IMR-90 (cell line): ENCODE results near the gene PRLH. TPM values are rescaled to one million over a fixed set of nuclear protein-coding genes. Genes with fewer than 3 reads are reported as not detected.

Experiments
- ATAC-seq: fragments of 200-7000 bp; cut with Tn5 transposase; 2 replicates; pipeline ENCODE4 v1.9.1; 2020; ENCODE audit warnings: low read depth, mild to moderate bottlenecking, moderate library complexity
- BruUV-seq: library from RNA; stranded (reverse); fragments of 400-500 nt; replicated peaks from 2 replicates; lab custom pipeline; 2021; lab: Mats Ljungman, UMichigan
- CTCF ChIA-PET: fragments of 300-600 bp; formaldehyde crosslinking; extraction: SDS; loops from one replicate; lab custom pipeline; 2021; ENCODE audit warnings: antibody characterized with exemption; lab: Yijun Ruan, JAX
- POLR2A ChIA-PET: fragments of 300-600 bp; sonication (Branson Sonifier 250); formaldehyde crosslinking; loops from one replicate; lab custom pipeline; 2022; ENCODE audit warnings: antibody characterized with exemption; ENCODE audit not compliant: unreplicated experiment; lab: Charles Lee
- DNase-seq: peaks from one replicate; pipeline ENCODE4 v3.0.0; 2013
- H2AFZ ChIP-seq: replicated peaks from 2 replicates; pipeline ENCODE3; 2013; ENCODE audit warnings: low read length, mild to moderate bottlenecking; ENCODE audit not compliant: poor library complexity
- H2AK5ac ChIP-seq: 2 replicates; pipeline ENCODE4 v1.6.1; 2013; ENCODE audit warnings: low read depth, low read length, inconsistent platforms
- H2AK9ac ChIP-seq: replicated peaks from 2 replicates; pipeline ENCODE3; 2013; ENCODE audit warnings: mild to moderate bottlenecking, low read depth, low read length, moderate library complexity; ENCODE audit not compliant: poor library complexity
- H2BK120ac ChIP-seq: 2 replicates; pipeline ENCODE4 v1.6.1; 2013; ENCODE audit warnings: low read depth, low read length, inconsistent platforms
- H2BK15ac ChIP-seq: 3 replicates; pipeline ENCODE4 v1.6.1; 2013; ENCODE audit warnings: low read depth, low read length, inconsistent platforms
- H2BK20ac ChIP-seq: 2 replicates; pipeline ENCODE4 v1.6.1; 2013; ENCODE audit warnings: low read depth, mild to moderate bottlenecking, inconsistent platforms, low read length, moderate library complexity
- H2BK5ac ChIP-seq: 2 replicates; pipeline ENCODE4 v1.6.1; 2013; ENCODE audit warnings: mild to moderate bottlenecking, low read depth, low read length, inconsistent platforms; ENCODE audit not compliant: poor library complexity, severe bottlenecking
- H3K14ac ChIP-seq: replicated peaks from 2 replicates; pipeline ENCODE4 v1.6.1; 2013; ENCODE audit warnings: low read depth, low read length, inconsistent platforms
- H3K18ac ChIP-seq: 2 replicates; pipeline ENCODE4 v1.6.1; 2013; ENCODE audit warnings: low read depth, low read length, control low read depth
- H3K23ac ChIP-seq: 2 replicates; pipeline ENCODE4 v1.6.1; 2013; ENCODE audit warnings: low read depth, low read length, inconsistent platforms
- H3K27ac ChIP-seq: 2 replicates; pipeline ENCODE4 v1.5.1; 2013; ENCODE audit warnings: mild to moderate bottlenecking, control low read depth, low read length; ENCODE audit not compliant: insufficient read depth
- H3K27me3 ChIP-seq: 2 replicates; pipeline ENCODE4 v1.6.1; 2013; ENCODE audit warnings: low read length; ENCODE audit not compliant: control insufficient read depth, insufficient read depth
- H3K36me3 ChIP-seq: 2 replicates; pipeline ENCODE4 v1.6.1; 2013; ENCODE audit warnings: low read length, mixed read lengths; ENCODE audit not compliant: control insufficient read depth, insufficient read depth
- H3K4ac ChIP-seq: 2 replicates; pipeline ENCODE4 v1.6.1; 2013; ENCODE audit warnings: low read depth, low read length, inconsistent platforms
- H3K4me1 ChIP-seq: 2 replicates; pipeline ENCODE4 v1.6.1; 2013; ENCODE audit warnings: low read length, mixed read lengths; ENCODE audit not compliant: control insufficient read depth, insufficient read depth
- H3K4me2 ChIP-seq: 2 replicates; pipeline ENCODE4 v1.6.1; 2013; ENCODE audit warnings: low read depth, mild to moderate bottlenecking, control low read depth, low read length, moderate library complexity
- H3K4me3 ChIP-seq: 2 replicates; pipeline ENCODE4 v1.5.1; 2013; ENCODE audit warnings: low read depth, mild to moderate bottlenecking, control low read depth, low read length, moderate library complexity; ENCODE audit not compliant: insufficient read depth
- H3K56ac ChIP-seq: 2 replicates; pipeline ENCODE4 v1.6.1; 2013; ENCODE audit warnings: low read length, inconsistent platforms; ENCODE audit not compliant: insufficient read depth; ENCODE audit errors: extremely low read depth
- H3K79me1 ChIP-seq, 2 experiments: 2 replicates each; pipeline ENCODE4 v1.6.1; 2013; ENCODE audit warnings: low read length in 2 of 2, inconsistent platforms in 1 of 2, low read depth in 1 of 2
- H3K9ac ChIP-seq: 2 replicates; pipeline ENCODE4 v1.6.1; 2013; ENCODE audit warnings: low read depth, low read length, control low read depth
- H3K9me1 ChIP-seq: 2 replicates; pipeline ENCODE4 v1.6.1; 2013; ENCODE audit warnings: low read length, inconsistent platforms; ENCODE audit not compliant: insufficient read depth
- H3K9me3 ChIP-seq: 2 replicates; pipeline ENCODE4 v1.6.1; 2013; ENCODE audit warnings: low read length; ENCODE audit not compliant: control insufficient read depth, insufficient read depth
- H4K20me1 ChIP-seq: 2 replicates; pipeline ENCODE4 v1.6.1; 2013; ENCODE audit warnings: low read length, inconsistent platforms; ENCODE audit not compliant: insufficient read depth
- H4K5ac ChIP-seq: 2 replicates; pipeline ENCODE4 v1.6.1; 2013; ENCODE audit warnings: mild to moderate bottlenecking, low read depth, low read length, control low read depth
- H4K8ac ChIP-seq, 2 experiments: 2 replicates each; pipeline ENCODE4 v1.6.1; 2013; ENCODE audit warnings: low read depth in 2 of 2, low read length in 2 of 2, control low read depth in 1 of 2, inconsistent platforms in 1 of 2
- H4K91ac ChIP-seq: 2 replicates; pipeline ENCODE4 v1.6.1; 2013; ENCODE audit warnings: low read depth, low read length, inconsistent platforms; ENCODE audit not compliant: insufficient read depth
- CEBPB ChIP-seq: IDR thresholded peaks from 2 replicates; pipeline ENCODE4 v1.6.1; 2012; ENCODE audit warnings: low read depth, low read length, improper control_type of control experiment
- CHD1 ChIP-seq: IDR thresholded peaks from 2 replicates; pipeline ENCODE4 v1.6.1; 2012; ENCODE audit warnings: low read depth, low read length, improper control_type of control experiment
- CTCF ChIP-seq: conservative IDR thresholded peaks from 2 replicates; pipeline ENCODE4 v1.5.1; 2012; ENCODE audit warnings: mild to moderate bottlenecking, low read depth, low read length, improper control_type of control experiment
- ELK1 ChIP-seq: fragments of 150-350 bp; IDR thresholded peaks from 2 replicates; pipeline ENCODE4 v1.6.1; 2016; ENCODE audit warnings: low read depth, mild to moderate bottlenecking, low read length, moderate library complexity, borderline replicate concordance
- FOS ChIP-seq: fragments of 150-350 bp; IDR thresholded peaks from 2 replicates; pipeline ENCODE4 v1.6.1; 2016; ENCODE audit warnings: low read depth, low read length
- MAFK ChIP-seq: IDR thresholded peaks from 2 replicates; pipeline ENCODE4 v1.6.1; 2012; ENCODE audit warnings: low read depth, low read length, improper control_type of control experiment
- MAZ ChIP-seq: IDR thresholded peaks from 2 replicates; pipeline ENCODE4 v1.6.1; 2012; ENCODE audit warnings: low read depth, mild to moderate bottlenecking, low read length, improper control_type of control experiment, moderate library complexity, borderline replicate concordance
- MXI1 ChIP-seq: IDR thresholded peaks from 2 replicates; pipeline ENCODE4 v1.6.1; 2012; ENCODE audit warnings: low read depth, mild to moderate bottlenecking, low read length, moderate library complexity, borderline replicate concordance
- NFE2L2 ChIP-seq: fragments of 150-350 bp; IDR thresholded peaks from 2 replicates; pipeline ENCODE4 v1.6.1; 2016; ENCODE audit warnings: low read depth, mild to moderate bottlenecking, low read length
- POLR2A ChIP-seq: IDR thresholded peaks from 2 replicates; pipeline ENCODE4 v1.6.1; 2012; ENCODE audit warnings: mild to moderate bottlenecking, low read depth, low read length
- RAD21 ChIP-seq: IDR thresholded peaks from 2 replicates; pipeline ENCODE4 v1.6.1; 2012; ENCODE audit warnings: low read length, improper control_type of control experiment
- RCOR1 ChIP-seq: IDR thresholded peaks from 2 replicates; pipeline ENCODE4 v1.6.1; 2012; ENCODE audit warnings: mild to moderate bottlenecking, low read length, improper control_type of control experiment; ENCODE audit not compliant: insufficient replicate concordance
- RFX5 ChIP-seq: IDR thresholded peaks from 2 replicates; pipeline ENCODE4 v1.8.0; 2012; ENCODE audit warnings: low read depth, mild to moderate bottlenecking, low read length, moderate library complexity
- SMC3 ChIP-seq: fragments of 150-350 bp; IDR thresholded peaks from 2 replicates; pipeline ENCODE4 v1.6.1; 2016; ENCODE audit warnings: low read depth, mild to moderate bottlenecking, antibody characterized with exemption, low read length, moderate library complexity
- WGBS, 2 experiments: methylation state at CpG; one replicate each; pipeline versions ENCODE4 v1.1.5 to v1.1.7; 2013; ENCODE audit warnings: missing lambda C conversion rate in 2 of 2; ENCODE audit not compliant: insufficient read length in 1 of 2; ENCODE audit errors: extremely low coverage in 2 of 2; 5-methylcytosine and 5-hydroxymethylcytosine counted together
- dilution Hi-C: fragments of 300-500 bp; cut with HindIII; formaldehyde crosslinking; loops from one replicate; pipeline ENCODE4 v1.14.3; 2018; ENCODE audit warnings: low sequenced_read_pairs; ENCODE audit not compliant: unreplicated experiment
- in situ Hi-C: fragments of 300-500 bp; cut with MboI; formaldehyde crosslinking; loops from 3 replicates; pipeline ENCODE4 v1.14.3; 2019; ENCODE audit warnings: low sequenced_read_pairs, inconsistent platforms, mixed read lengths
- intact Hi-C: fragments of 100-400 bp; cut with micrococcal nuclease; formaldehyde crosslinking; loops from 2 replicates; pipeline ENCODE4 v1.10.0; 2022
- polyA plus RNA-seq, 3 experiments: library from polyadenylated mRNA; depleted of rRNA; stranded (reverse); fragments of >200 nt; gene quantifications; 2 replicates each; pipeline ENCODE4 v1.2.3, GENCODE V29; 2012; ENCODE audit warnings: low replicate concordance in 1 of 3
- total RNA-seq: library from RNA; depleted of rRNA; stranded (reverse); fragments of >200 nt; gene quantifications from 2 replicates; pipeline ENCODE4 v1.2.3, GENCODE V29; 2012

Gene PRLH
- total and polyA plus RNA-seq, 2 of the 4 experiments (the other 2 are of a cell fraction) = not detected

GRCh38 chr2:237553948-237554347 lies 12.4 kb upstream of the PRLH start:
- no peak overlapping the region for H2BK120ac ChIP-seq
- no peak overlapping the region for H2BK15ac ChIP-seq
- H3K79me1 ChIP-seq = no peaks in the 10 kb centered on the region
- H3K27me3 ChIP-seq = no peaks in the 10 kb centered on the region
- no peak overlapping the region for H4K5ac ChIP-seq
- no peak overlapping the region for H2BK5ac ChIP-seq
- H3K9me3 ChIP-seq = peaks cover 6% of the 10 kb centered on the region
- 0 out of 2 replicates have a peak, but pooled peaks cover 2% of the 10 kb centered on the region for H3K9me1 ChIP-seq
- ATAC-seq (no peak), DNase-seq (no peak)
- no peak overlapping the region for H3K4me3 ChIP-seq
- no peak overlapping the region for H3K18ac ChIP-seq
- no peak overlapping the region for H2AFZ ChIP-seq
- H3K4me1 ChIP-seq = peaks cover 7% of the 10 kb centered on the region; the same call in 1 of the 2 replicates
- H2AK5ac ChIP-seq = no peak overlapping the region
- in situ Hi-C loops (loop anchor here (25.0 kb wide), 2 partner anchors 1042 to 1217 kb away; a partner anchor contains a TSS), dilution Hi-C loops (no loop called here), intact Hi-C loops (no loop called here)
- 67% methylated on average over 1 of the region's 7 CpGs; no CpG with 5 or more reads in 1 of the 2 experiments for WGBS, 2 experiments
- no peak overlapping the region for H4K8ac ChIP-seq
- no peak overlapping the region for H3K4ac ChIP-seq
- H3K56ac ChIP-seq = no peak overlapping the region
- peaks cover 6% of the 10 kb centered on the region for H3K36me3 ChIP-seq
- no peak overlapping the region for H2BK20ac ChIP-seq
- H3K9ac ChIP-seq = no peak overlapping the region
- TF ChIP-seq SMC3 (no peak), ELK1 (no peak), MAFK (no peak), CTCF (no peak), NFE2L2 (no peak), RAD21 (no peak), CEBPB (no peak), POLR2A (no peak), MAZ (no peak), CHD1 (no peak), RCOR1 (no peak), MXI1 (no peak), RFX5 (no peak), FOS (no peak)
- H4K20me1 ChIP-seq = 0 out of 2 replicates have a peak, but pooled peaks cover 9% of the 10 kb centered on the region
- no TSS peak for BruUV-seq
- ChIA-PET POLR2A (no interaction called here), CTCF (no interaction called here)
- no peak overlapping the region for H3K4me2 ChIP-seq
- H3K23ac ChIP-seq = no peak overlapping the region
- H2AK9ac ChIP-seq = no peak overlapping the region
- H3K27ac ChIP-seq = no peak overlapping the region
- H3K14ac ChIP-seq = no peak overlapping the region
- H4K91ac ChIP-seq = no peak overlapping the region
